ENCODE data around the gene PLXNA2.

GRCh38 chr1:208243967-208244916, at the start of gene PLXNA2:
- TF ChIP-seq ZC3H10 (CRISPR knock-in tag; IDR thresholded peaks at IDR 0.05) (no peak), ZNF70 (CRISPR knock-in tag; IDR thresholded peaks at IDR 0.05) (no peak), ISL1 (CRISPR knock-in tag; IDR thresholded peaks at IDR 0.05) (no peak), PPARA (CRISPR knock-in tag; IDR thresholded peaks at IDR 0.05; ENCODE audit: borderline replicate concordance) (no peak), ZFP3 (CRISPR knock-in tag; IDR thresholded peaks at IDR 0.05) (no peak), RARB (CRISPR knock-in tag; IDR thresholded peaks at IDR 0.05) (no peak), ARNTL (CRISPR knock-in tag; IDR thresholded peaks at IDR 0.05; ENCODE audit: borderline replicate concordance, low read depth) (no peak), TCF4 (CRISPR knock-in tag; IDR thresholded peaks at IDR 0.05; ENCODE audit: borderline replicate concordance) (no peak), BACH2 (CRISPR knock-in tag; IDR thresholded peaks at IDR 0.05; ENCODE audit: borderline replicate concordance) (no peak)
- TF ChIP-seq, protein P1, sequence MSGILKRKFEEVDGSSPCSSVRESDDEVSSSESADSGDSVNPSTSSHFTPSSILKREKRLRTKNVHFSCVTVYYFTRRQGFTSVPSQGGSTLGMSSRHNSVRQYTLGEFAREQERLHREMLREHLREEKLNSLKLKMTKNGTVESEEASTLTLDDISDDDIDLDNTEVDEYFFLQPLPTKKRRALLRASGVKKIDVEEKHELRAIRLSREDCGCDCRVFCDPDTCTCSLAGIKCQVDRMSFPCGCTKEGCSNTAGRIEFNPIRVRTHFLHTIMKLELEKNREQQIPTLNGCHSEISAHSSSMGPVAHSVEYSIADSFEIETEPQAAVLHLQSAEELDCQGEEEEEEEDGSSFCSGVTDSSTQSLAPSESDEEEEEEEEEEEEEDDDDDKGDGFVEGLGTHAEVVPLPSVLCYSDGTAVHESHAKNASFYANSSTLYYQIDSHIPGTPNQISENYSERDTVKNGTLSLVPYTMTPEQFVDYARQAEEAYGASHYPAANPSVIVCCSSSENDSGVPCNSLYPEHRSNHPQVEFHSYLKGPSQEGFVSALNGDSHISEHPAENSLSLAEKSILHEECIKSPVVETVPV (CRISPR knock-in tag; IDR thresholded peaks at IDR 0.05), result no peak
